ENCODE measurements around the gene ZNF22. TPM values are rescaled to one million over a fixed set of nuclear protein-coding genes. Genes with fewer than 3 reads are reported as not detected.

The ZNF22 gene
- total RNA-seq, 4 donors from 2014 or later: 3.6 to 12.3 (median 8.1) TPM

GRCh38 chr10:44978213-44978569 lies 22.5 kb upstream of the ZNF22 start:
- H3K27ac ChIP-seq: peak overlapping the region; percentile 84 to 94 (median 90)
- intact Hi-C loops (cut with DNase I; ENCODE audit: low total_unique reads) (loop anchor here (1.0 to 10.0 kb wide), 4 partner anchors 19 to 1571 kb away; partner anchors contain the start of genes HNRNPF, RASSF4 and ZNF22), in situ Hi-C loops (cut with MboI; ENCODE audit: low sequenced_read_pairs in 4 of 4) (loop anchor here in 3 of 4 donors (5.0 to 25.0 kb wide), 3 partner anchors 46 to 1566 kb away; partner anchors contain the start of gene HNRNPF (in 2 of the 3))
- peak overlapping the region; percentile 65 to 83 (median 80) for H3K4me3 ChIP-seq
- DNase-seq (no peak), ATAC-seq (no peak)
- peaks cover 0 to 14% of the 10 kb centered on the region in 2 donors for H3K36me3 ChIP-seq
- H3K27me3 ChIP-seq: no peaks in the 10 kb centered on the region
- no peaks in the 10 kb centered on the region for H3K9me3 ChIP-seq
- peaks cover 75 to 80% of the 10 kb centered on the region in 2 donors for H3K4me1 ChIP-seq
- TF ChIP-seq, protein P1, sequence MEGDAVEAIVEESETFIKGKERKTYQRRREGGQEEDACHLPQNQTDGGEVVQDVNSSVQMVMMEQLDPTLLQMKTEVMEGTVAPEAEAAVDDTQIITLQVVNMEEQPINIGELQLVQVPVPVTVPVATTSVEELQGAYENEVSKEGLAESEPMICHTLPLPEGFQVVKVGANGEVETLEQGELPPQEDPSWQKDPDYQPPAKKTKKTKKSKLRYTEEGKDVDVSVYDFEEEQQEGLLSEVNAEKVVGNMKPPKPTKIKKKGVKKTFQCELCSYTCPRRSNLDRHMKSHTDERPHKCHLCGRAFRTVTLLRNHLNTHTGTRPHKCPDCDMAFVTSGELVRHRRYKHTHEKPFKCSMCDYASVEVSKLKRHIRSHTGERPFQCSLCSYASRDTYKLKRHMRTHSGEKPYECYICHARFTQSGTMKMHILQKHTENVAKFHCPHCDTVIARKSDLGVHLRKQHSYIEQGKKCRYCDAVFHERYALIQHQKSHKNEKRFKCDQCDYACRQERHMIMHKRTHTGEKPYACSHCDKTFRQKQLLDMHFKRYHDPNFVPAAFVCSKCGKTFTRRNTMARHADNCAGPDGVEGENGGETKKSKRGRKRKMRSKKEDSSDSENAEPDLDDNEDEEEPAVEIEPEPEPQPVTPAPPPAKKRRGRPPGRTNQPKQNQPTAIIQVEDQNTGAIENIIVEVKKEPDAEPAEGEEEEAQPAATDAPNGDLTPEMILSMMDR (IDR thresholded peaks at IDR 0.05 in 4 of 5, conservative IDR thresholded peaks at IDR 0.05 in 1 of 5): no peak
- no peak for TF ChIP-seq POLR2A (IDR thresholded peaks at IDR 0.05)

DNA sequence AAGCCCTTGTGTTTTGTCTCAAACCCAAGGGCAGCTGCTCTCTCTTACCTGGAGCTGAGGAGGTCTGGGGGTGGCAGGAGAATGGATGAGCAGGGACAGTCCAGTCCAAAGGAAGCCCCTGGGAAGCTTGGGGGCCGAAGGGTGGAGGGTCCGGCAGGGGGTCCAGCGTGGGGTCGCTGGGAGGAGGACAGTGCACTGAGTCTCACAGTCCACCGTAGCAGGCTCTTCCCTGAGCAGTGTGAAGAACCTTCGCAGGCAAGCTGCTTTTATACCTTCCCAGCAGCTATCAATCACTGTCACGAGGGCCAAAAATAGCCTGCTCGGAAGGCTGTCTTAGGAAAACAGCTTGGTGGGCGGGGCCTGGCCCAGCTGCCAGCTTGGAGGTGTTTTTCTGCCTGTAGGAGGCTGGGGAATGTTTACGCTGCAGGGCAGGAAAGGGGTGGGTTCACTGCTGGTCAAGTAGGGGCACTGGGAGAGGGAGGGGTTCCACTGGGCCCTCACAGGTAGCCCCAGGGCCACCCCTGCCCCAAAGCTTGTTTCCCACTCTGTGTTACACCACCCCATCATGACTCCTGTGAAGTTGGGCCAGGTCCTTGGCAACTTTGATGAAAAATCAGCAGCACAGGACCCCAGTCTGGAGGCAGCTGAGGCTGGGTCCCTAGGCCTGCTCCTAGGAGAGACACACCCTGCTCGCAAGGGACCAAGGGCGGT lies 22.0 kb upstream of the ZNF22 start, which contains the start of gene DEPP1:
Gene DEPP1 (minus strand): TSS at position 240 of the 711 bp plus-strand sequence. CDS start 779 bp downstream, outside the sequence.
- in situ Hi-C loops (cut with MboI; ENCODE audit: low sequenced_read_pairs in 4 of 4) (loop anchor here in 3 of 4 donors (5.0 to 25.0 kb wide), 3 partner anchors 46 to 1566 kb away; partner anchors contain the start of gene HNRNPF (in 2 of the 3)), intact Hi-C loops (cut with DNase I; ENCODE audit: low total_unique reads) (loop anchor here (1.0 to 10.0 kb wide), 4 partner anchors 19 to 1571 kb away; partner anchors contain the start of genes HNRNPF, RASSF4 and ZNF22)
- H3K4me3 ChIP-seq: peak within 1 kb of the TSS; percentile 65 to 83 (median 80)
- no peaks in the 10 kb centered on the region for H3K9me3 ChIP-seq
- H3K4me1 ChIP-seq: peaks cover 73 to 79% of the 10 kb centered on the region in 2 donors
- H3K27ac ChIP-seq: peak within 1 kb of the TSS; percentile 84 to 94 (median 90)
- H3K36me3 ChIP-seq: peaks cover 0 to 14% of the 10 kb centered on the region in 2 donors
- TF ChIP-seq, protein P1 (IDR thresholded peaks at IDR 0.05 in 4 of 5, conservative IDR thresholded peaks at IDR 0.05 in 1 of 5): peak in 3 of 5 experiments; percentile 22 to 46 (median 39)
- peak; percentile 100 for TF ChIP-seq POLR2A (IDR thresholded peaks at IDR 0.05)
- ATAC-seq (peak; percentile 77 to 81), DNase-seq (peak; percentile 93 to 96)
- H3K27me3 ChIP-seq: no peaks in the 10 kb centered on the region

DNA sequence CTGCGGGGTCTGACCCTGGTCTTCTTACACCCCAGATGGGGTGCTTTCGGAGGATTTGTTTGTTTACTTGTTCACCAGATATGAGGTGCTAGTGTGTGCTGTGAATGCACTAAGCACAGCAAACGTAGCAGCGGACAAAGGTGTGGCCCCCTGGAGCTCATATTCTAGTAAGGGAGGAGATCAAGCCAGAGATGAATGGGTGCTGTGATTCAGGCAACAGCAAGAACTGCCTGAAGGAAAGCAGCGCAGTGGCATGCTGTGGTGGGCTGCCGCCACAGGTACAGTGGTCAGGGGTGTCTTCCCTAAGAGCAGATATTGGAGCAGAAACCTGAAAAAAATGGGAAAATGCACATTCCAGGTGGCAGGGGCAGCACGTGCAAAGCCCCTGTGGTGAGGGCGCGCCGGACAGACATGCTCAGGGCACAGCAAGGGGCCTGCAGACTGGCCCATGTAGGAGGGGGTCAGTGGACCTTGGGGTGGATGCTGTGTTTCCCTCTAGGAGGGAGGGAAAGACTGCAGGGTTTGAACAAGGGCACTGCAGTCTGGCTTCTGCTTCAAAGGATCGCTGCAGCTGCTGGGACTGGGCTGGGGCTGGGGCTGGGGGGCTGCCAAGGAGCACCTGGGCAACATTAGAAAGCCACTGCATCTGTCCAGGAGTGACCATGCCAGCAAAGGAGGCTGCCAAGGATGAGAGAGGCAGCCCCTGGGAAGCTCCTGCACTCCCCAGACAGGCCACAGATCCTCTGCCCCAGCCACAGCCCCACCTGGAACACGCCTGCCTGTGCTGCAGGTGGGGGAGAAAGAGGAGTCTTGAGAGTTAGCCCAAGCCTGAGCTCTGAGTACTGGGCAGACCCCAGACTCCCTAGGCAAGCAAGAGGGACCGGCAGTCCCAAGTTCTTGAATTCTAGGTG lies 21.2 kb upstream of the ZNF22 start:
- TF ChIP-seq, protein P1 (IDR thresholded peaks at IDR 0.05 in 4 of 5, conservative IDR thresholded peaks at IDR 0.05 in 1 of 5): no peak
- no peak for TF ChIP-seq POLR2A (IDR thresholded peaks at IDR 0.05)
- intact Hi-C loops (cut with DNase I; ENCODE audit: low total_unique reads): loop anchor here (2.0 to 10.0 kb wide), 3 partner anchors 21 to 1572 kb away; partner anchors contain the start of genes HNRNPF and ZNF22
- Histone ChIP-seq H3K27ac (peak overlapping the region; percentile 84 to 94 (median 90)), H3K36me3 (peaks cover 0 to 14% of the 10 kb centered on the region in 2 donors), H3K4me3 (peak overlapping the region; percentile 33 to 83 (median 80)), H3K27me3 (no peaks in the 10 kb centered on the region), H3K4me1 (peaks cover 67 to 73% of the 10 kb centered on the region in 2 donors), H3K9me3 (no peaks in the 10 kb centered on the region)
- ATAC-seq (no peak), DNase-seq (peak in 1 of 2 donors; percentile 61)
- in situ Hi-C loops (cut with MboI; ENCODE audit: low sequenced_read_pairs in 4 of 4): loop anchor here in 3 of 4 donors (5.0 to 25.0 kb wide), 3 partner anchors 47 to 1567 kb away; partner anchors contain the start of gene HNRNPF (in 2 of the 3)
